Stromal cell of bone marrow (primary cell): ENCODE data around the gene FKBP1B.
A peak's percentile ranks its signal among the peaks of the same experiment; 100 is the strongest.
"Not testable (repeated sequence)": the region's sequence is repeated elsewhere in the genome, so short reads cannot be mapped to it uniquely, and the experiment has no call there.

ENCODE experiments used
- DNase-seq: peaks from one replicate; pipeline ENCODE4 v3.0.0-alpha.2; 2012; ENCODE audit warnings: low read depth

Gene FKBP1B

GRCh38 chr2:24072259-24072658 is 22.7 kb downstream of the FKBP1B start:
- DNase-seq = no peak

- no peak for DNase-seq
These were observed 24.3 kb downstream of the FKBP1B start for GRCh38 chr2:24073816-24074215.

- DNase-seq = no peak
These were observed 25.7 kb downstream of the FKBP1B start for GRCh38 chr2:24075259-24075658.

GRCh38 chr2:24075915-24076848 is 26.6 kb downstream of the FKBP1B start, which contains the start of gene SF3B6:
Gene SF3B6, minus strand, starts transcription at chr2:24076326. Its CDS starts 97 bp downstream, at chr2:24076229.
- DNase-seq = peak; percentile 99

GRCh38 chr2:24076849-24077534 is 27.5 kb downstream of the FKBP1B start:
- no peak for DNase-seq

- no peak for DNase-seq
These were observed 28.0 kb downstream of the FKBP1B start for GRCh38 chr2:24077535-24077877.

- DNase-seq = no peak
These were observed 28.3 kb downstream of the FKBP1B start for GRCh38 chr2:24077879-24078278.

- DNase-seq = no peak
These were observed 31.2 kb downstream of the FKBP1B start for GRCh38 chr2:24080701-24081100.

GRCh38 chr2:24082787-24083566 is 33.4 kb downstream of the FKBP1B start:
- DNase-seq = no peak

- peak; percentile 66 for DNase-seq
These were observed 34.2 kb downstream of the FKBP1B start for GRCh38 chr2:24083567-24084385.

GRCh38 chr2:24084386-24085199 is 35.1 kb downstream of the FKBP1B start, which contains the start of gene TP53I3:
Gene TP53I3, minus strand, starts transcription at chr2:24084834. Its CDS starts 508 bp downstream, at chr2:24084326.
- peak; percentile 77 for DNase-seq

GRCh38 chr2:24085200-24085489 is 35.6 kb downstream of the FKBP1B start:
- no peak for DNase-seq

GRCh38 chr2:24086241-24086640 is 36.7 kb downstream of the FKBP1B start:
- DNase-seq = no peak

- DNase-seq = no peak
These were observed 37.5 kb downstream of the FKBP1B start for GRCh38 chr2:24087032-24087431.

- no peak for DNase-seq
These were observed 39.3 kb downstream of the FKBP1B start for GRCh38 chr2:24088821-24089359.

- not testable (repeated sequence) for DNase-seq
These were observed 43.7 kb downstream of the FKBP1B start for GRCh38 chr2:24093270-24093669.

- not testable (repeated sequence) for DNase-seq
These were observed 45.7 kb downstream of the FKBP1B start for GRCh38 chr2:24095171-24095677.

GRCh38 chr2:24100732-24101131 is 51.2 kb downstream of the FKBP1B start:
- DNase-seq = not testable (repeated sequence)

GRCh38 chr2:24101992-24102391 is 52.5 kb downstream of the FKBP1B start:
- no peak for DNase-seq

- DNase-seq = no peak
These were observed 53.1 kb downstream of the FKBP1B start for GRCh38 chr2:24102677-24103076.
